COLO668 (cell line): ENCODE results near the gene AREG.

ENCODE experiments used
- DNase-seq: peaks from one replicate; lab custom pipeline; 2025; ENCODE audit not compliant: unreplicated experiment; lab: John Stamatoyannopoulos, UW

Gene AREG

GRCh38 chr4:74431113-74431826 lies 13.7 kb upstream of the AREG start:
- no peak for DNase-seq

- no peak for DNase-seq
These were observed 11.9 kb upstream of the AREG start for GRCh38 chr4:74433043-74433442.

- DNase-seq = no peak
These were observed 11.3 kb upstream of the AREG start for GRCh38 chr4:74433541-74434172.

GRCh38 chr4:74435296-74435695 lies 9.6 kb upstream of the AREG start:
- DNase-seq = no peak

GRCh38 chr4:74437866-74438265 lies 7.1 kb upstream of the AREG start:
- DNase-seq = no peak

- DNase-seq = no peak
These were observed 6.3 kb upstream of the AREG start for GRCh38 chr4:74438661-74439060.

- no peak for DNase-seq
These were observed 5.0 kb upstream of the AREG start for GRCh38 chr4:74439952-74440351.

GRCh38 chr4:74440356-74440755 lies 4.6 kb upstream of the AREG start:
- no peak for DNase-seq

GRCh38 chr4:74441744-74442143 lies 3.2 kb upstream of the AREG start:
- DNase-seq = no peak

GRCh38 chr4:74446193-74446868 lies 1.4 kb downstream of the AREG start:
- DNase-seq = no peak

- DNase-seq = no peak
These were observed 2.0 kb downstream of the AREG start for GRCh38 chr4:74446896-74447295.

- no peak for DNase-seq
These were observed 2.8 kb downstream of the AREG start for GRCh38 chr4:74447636-74448233.

- DNase-seq = no peak
These were observed 4.8 kb downstream of the AREG start for GRCh38 chr4:74449571-74450297.

GRCh38 chr4:74450298-74450683 lies 5.4 kb downstream of the AREG start:
- DNase-seq = no peak

GRCh38 chr4:74451214-74451661 lies 6.3 kb downstream of the AREG start:
- DNase-seq = peak; percentile 11

GRCh38 chr4:74453037-74453635 lies 8.2 kb downstream of the AREG start:
- DNase-seq = no peak

- no peak for DNase-seq
These were observed 9.2 kb downstream of the AREG start for GRCh38 chr4:74453829-74454742.

GRCh38 chr4:74455361-74456055 lies 10.6 kb downstream of the AREG start:
- no peak for DNase-seq
